ENCODE results near the gene BNIPL.

- TF ChIP-seq, protein P1, sequence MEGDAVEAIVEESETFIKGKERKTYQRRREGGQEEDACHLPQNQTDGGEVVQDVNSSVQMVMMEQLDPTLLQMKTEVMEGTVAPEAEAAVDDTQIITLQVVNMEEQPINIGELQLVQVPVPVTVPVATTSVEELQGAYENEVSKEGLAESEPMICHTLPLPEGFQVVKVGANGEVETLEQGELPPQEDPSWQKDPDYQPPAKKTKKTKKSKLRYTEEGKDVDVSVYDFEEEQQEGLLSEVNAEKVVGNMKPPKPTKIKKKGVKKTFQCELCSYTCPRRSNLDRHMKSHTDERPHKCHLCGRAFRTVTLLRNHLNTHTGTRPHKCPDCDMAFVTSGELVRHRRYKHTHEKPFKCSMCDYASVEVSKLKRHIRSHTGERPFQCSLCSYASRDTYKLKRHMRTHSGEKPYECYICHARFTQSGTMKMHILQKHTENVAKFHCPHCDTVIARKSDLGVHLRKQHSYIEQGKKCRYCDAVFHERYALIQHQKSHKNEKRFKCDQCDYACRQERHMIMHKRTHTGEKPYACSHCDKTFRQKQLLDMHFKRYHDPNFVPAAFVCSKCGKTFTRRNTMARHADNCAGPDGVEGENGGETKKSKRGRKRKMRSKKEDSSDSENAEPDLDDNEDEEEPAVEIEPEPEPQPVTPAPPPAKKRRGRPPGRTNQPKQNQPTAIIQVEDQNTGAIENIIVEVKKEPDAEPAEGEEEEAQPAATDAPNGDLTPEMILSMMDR (IDR thresholded peaks at IDR 0.05), result no peak
- no peak for TF ChIP-seq POLR2A (IDR thresholded peaks at IDR 0.05)
These were observed 4.2 kb upstream of the BNIPL start for GRCh38 chr1:151032164-151032563.

Measured in transverse colon (tissue), 3 donors.